ENCODE results near the gene PLXNC1.

GRCh38 chr12:94263905-94264561 lies 115.7 kb downstream of the PLXNC1 start:
- TF ChIP-seq CTCF (IDR thresholded peaks at IDR 0.05) (no peak), EP300 (IDR thresholded peaks at IDR 0.05) (no peak), POLR2A (IDR thresholded peaks at IDR 0.05) (no peak), POLR2AphosphoS5 (IDR thresholded peaks at IDR 0.05) (no peak)
